ENCODE data around the gene SART3. TPM values are rescaled to one million over a fixed set of nuclear protein-coding genes. Genes with fewer than 3 reads are reported as not detected.

SART3 gene
- total RNA-seq, 4 donors from 2014 or later = 35.0 to 52.6 (median 36.5) TPM

DNA sequence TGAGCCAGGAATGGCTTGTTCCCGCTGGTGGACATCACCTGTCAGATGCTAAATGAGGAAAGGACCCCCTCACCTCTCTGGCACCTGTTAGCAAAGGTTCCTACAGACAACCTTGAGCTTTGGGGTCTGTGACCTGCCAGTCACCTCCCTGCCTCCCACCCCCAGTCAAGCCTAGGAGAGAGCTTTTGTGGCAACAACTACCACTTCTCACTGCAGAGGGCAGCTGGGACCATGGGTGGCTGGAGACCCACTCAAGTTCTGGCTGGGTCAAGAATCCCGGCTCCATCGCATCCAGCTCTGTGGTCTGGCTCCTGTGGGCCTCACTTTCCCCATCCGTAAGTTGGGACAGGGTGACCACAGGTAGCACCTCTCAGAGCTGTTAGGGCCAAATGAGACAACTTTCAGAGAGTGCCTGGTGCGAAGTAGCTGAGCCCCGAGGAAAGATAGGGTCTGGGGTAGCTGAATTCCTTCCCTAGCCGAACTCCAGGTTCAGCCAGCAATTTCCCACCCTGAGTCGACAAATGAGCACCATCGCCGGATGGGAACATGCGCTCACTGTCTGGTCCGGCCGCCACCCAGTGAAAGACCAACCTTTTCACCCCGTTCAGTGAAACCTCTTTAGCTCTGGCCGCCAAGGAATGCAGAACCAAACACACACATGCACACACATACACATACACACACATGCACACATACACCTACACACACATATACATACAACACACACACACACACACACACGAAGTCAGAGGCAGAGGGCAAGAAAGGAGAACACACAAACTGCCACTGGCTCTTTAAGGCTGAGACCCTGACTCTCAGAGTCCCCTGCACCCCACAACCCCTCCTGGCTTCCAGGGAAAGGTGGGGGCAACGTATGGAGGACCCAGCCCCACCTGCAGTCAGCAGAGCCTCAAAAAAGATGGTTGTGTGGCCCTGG, 35.0 kb upstream of the SART3 start:
- TF ChIP-seq, protein P1, sequence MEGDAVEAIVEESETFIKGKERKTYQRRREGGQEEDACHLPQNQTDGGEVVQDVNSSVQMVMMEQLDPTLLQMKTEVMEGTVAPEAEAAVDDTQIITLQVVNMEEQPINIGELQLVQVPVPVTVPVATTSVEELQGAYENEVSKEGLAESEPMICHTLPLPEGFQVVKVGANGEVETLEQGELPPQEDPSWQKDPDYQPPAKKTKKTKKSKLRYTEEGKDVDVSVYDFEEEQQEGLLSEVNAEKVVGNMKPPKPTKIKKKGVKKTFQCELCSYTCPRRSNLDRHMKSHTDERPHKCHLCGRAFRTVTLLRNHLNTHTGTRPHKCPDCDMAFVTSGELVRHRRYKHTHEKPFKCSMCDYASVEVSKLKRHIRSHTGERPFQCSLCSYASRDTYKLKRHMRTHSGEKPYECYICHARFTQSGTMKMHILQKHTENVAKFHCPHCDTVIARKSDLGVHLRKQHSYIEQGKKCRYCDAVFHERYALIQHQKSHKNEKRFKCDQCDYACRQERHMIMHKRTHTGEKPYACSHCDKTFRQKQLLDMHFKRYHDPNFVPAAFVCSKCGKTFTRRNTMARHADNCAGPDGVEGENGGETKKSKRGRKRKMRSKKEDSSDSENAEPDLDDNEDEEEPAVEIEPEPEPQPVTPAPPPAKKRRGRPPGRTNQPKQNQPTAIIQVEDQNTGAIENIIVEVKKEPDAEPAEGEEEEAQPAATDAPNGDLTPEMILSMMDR (IDR thresholded peaks at IDR 0.05; ENCODE audit: low read depth) = no peak

GRCh38 chr12:108594960-108595710, 34.2 kb upstream of the SART3 start:
- TF ChIP-seq, protein P1 (IDR thresholded peaks at IDR 0.05; ENCODE audit: low read depth) = no peak

GRCh38 chr12:108594323-108594903, 33.4 kb upstream of the SART3 start:
- TF ChIP-seq, protein P1 (IDR thresholded peaks at IDR 0.05; ENCODE audit: low read depth) = no peak

- TF ChIP-seq, protein P1 (IDR thresholded peaks at IDR 0.05; ENCODE audit: low read depth) = no peak
Measured at GRCh38 chr12:108592033-108592909, 31.3 kb upstream of the SART3 start.

GRCh38 chr12:108591267-108591980, 30.5 kb upstream of the SART3 start:
- TF ChIP-seq, protein P1 (IDR thresholded peaks at IDR 0.05; ENCODE audit: low read depth) = no peak

- TF ChIP-seq, protein P1 (IDR thresholded peaks at IDR 0.05; ENCODE audit: low read depth) = no peak
Measured at GRCh38 chr12:108589840-108590229, 28.9 kb upstream of the SART3 start.

Data from subcutaneous adipose tissue (tissue), 4 donors.